ENCODE data around the gene PTDSS2. TPM values are rescaled to one million over a fixed set of nuclear protein-coding genes. Genes with fewer than 3 reads are reported as not detected.
"Not testable (repeated sequence)": the region's sequence is repeated elsewhere in the genome, so short reads cannot be mapped to it uniquely, and the experiment has no call there.

The PTDSS2 gene
- total RNA-seq, 1 donor from 2014 or later: 110 TPM

GRCh38 chr11:413120-414081 lies 36.7 kb upstream of the PTDSS2 start:
- no peak for DNase-seq (ENCODE audit: low read depth)

DNA sequence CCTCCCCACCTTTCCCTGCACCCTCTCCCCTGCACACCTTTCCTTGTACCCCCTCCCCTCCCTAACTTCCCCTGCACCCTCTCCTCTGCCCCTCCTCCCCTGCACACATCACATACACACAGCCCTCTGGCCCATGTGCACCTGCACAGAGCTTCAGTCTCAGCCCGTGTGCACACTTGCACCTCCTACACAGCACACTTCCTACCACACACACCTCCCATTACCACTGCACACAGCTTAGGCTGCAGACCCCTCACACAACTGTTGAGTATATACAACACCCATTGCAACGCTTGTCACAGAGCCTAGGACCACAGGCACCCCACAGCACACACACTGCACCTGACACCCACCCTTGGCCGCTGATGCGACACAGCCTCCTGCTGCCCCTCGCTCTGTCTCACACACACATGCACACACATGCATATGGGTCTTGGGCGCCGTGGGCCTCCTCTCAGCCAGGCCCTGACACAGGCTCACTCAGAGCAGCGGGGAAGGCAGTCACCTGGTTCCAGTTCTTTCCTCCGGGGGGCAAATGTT lies 35.7 kb upstream of the PTDSS2 start:
- DNase-seq (ENCODE audit: low read depth): no peak

GRCh38 chr11:415640-416041 lies 34.4 kb upstream of the PTDSS2 start:
- DNase-seq (ENCODE audit: low read depth): no peak

DNA sequence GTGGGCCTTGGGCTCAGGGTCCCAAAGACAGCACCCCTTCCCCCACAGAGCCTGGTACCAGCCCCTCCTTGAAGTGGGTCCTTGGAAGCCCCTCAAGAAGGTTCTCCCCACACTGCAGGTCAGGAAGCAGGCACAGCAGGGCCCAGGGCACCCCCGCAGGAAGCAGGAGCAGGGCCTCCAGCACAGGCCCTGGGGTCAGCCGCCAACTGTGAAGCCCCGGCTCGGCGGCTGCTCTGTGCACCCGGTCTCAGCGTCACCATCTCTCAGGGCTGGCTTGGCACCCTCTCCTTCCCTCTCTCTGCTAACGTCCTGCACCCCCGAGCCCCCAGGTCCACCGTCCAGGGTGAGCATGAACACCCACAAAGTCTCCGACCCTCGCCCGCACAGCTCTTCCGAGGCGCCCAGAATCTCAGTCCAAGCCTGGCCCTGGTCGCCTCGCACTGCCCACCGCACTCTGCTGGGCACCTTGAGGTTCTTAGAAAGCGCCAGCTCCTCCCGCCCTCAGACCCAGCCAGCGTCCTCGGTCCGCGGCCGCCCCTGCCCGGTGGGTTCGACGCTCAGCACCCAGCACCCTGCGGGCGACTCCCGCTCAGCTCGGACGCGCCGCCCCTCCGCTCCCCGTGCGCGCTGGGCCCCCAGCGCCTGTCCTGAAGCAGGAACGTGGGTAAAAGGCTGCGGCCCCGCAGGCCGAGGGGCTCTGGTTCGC lies 33.9 kb upstream of the PTDSS2 start:
- no peak for DNase-seq (ENCODE audit: low read depth)

- DNase-seq (ENCODE audit: low read depth): no peak
Observed at GRCh38 chr11:416757-417621, 33.1 kb upstream of the PTDSS2 start.

DNA sequence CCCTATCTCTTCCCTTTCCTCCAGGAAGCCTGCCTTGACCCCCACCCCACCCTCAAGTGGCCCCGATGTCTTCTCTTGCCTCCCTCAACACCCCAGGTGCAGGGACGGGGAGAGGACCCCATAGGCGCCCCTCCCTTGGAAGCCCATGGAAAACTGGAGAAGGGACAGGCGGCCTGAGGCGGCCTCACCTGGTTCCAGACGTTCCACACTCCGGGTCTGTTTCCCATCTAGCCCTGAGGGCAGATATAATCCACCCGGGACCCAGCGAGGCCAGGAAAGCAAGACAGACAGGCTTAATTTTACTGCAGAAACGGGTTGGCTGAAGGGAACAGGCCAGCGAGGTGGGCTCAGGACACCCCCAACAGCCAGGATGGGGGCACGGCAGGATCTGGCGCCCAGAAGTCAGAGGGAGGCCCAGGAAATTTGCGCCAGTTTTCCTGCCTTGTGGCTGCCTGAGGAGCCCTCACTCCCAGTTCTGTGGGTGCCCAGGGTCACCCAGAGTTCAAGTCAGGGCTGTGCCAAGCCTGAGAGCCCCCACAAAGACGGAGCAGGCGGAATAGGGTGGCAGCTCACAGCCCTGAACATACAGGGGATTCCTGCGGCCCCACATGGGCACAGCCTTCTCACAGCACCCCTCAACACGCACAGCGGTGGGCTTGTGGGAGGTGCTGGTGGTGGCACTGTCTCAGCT lies 32.3 kb upstream of the PTDSS2 start:
- no peak for DNase-seq (ENCODE audit: low read depth)

DNA sequence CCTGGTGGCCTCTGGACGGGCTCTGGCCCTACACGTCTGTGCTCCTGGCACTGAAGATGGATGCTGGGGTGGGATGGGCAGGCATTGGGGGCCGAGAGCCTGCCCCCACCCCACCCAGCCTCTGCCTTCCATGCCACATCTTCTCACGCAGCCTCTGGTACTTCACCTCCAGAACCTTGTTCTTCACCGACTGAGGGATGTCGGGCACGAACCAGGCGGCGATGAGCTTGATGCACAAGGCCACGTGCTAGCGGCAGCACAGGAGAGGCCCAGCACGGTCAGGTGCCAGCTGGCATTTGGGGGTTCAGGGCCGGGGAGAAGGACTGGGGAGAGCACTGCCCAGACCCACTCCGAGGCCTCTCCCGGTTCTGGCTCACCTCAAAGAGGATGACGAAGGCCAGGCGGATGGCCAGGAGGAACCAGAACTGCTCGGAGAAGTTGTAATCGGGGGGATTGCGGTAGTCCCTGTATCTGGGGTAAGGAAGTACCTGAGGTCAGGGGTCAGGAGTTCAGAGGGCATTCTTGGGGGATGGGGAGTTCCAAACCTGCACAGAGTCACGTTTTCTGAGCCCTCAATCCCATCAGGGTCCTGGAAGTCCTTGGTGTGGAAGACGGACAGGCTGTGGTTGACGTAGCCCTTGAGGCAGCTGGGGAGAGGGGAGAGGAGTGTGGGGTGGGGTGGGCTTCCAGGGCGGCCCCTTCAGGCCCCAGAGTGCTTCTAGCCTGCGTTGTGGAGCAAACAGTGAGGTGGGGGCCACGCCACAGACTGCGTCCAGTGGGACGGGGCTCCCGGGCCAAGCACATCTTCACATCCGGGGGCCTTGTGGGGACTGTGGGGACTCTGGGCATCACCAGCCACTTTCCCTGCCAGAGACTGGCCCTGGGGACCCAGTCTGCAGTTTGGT lies 31.5 kb upstream of the PTDSS2 start:
- no peak for DNase-seq (ENCODE audit: low read depth)

DNA sequence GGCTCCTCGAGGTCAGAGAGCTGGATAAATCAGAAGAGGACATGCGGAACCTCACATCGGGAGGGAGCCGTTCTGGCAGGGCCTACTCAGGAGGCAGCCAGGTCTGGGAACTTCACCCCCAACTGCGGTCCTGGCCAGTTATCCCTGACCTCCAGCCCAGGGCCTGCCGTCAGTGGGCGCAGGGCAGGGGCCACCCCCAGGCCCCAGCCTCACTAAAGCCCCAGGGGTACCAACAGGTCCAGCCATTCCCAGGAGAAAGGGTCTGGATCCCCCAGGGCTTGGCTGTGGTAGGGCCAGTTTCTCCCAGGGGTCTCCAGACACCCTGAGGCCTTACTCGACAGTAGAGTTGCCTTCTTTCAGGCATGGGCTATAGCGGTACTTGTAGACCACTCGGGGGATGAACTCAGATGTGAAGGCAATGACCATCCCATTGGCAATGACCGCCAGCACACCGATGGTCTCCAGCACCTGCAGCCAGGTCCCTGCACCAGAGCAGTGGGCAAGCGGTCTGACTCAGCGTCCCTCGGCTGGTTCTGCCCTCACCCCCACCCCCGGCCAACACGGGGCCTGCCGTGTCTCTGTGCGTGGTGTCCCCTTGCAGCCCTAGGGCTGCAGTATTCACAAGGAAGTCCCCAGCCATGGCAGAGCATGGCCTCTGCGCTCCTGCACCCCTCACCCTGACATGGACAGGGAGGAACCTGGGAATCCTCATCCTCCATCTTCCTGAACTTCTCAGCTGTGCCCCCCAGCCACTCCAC lies 30.7 kb upstream of the PTDSS2 start:
- DNase-seq (ENCODE audit: low read depth): no peak

- DNase-seq (ENCODE audit: low read depth): no peak
Observed at GRCh38 chr11:420054-420910, 29.8 kb upstream of the PTDSS2 start.

DNA sequence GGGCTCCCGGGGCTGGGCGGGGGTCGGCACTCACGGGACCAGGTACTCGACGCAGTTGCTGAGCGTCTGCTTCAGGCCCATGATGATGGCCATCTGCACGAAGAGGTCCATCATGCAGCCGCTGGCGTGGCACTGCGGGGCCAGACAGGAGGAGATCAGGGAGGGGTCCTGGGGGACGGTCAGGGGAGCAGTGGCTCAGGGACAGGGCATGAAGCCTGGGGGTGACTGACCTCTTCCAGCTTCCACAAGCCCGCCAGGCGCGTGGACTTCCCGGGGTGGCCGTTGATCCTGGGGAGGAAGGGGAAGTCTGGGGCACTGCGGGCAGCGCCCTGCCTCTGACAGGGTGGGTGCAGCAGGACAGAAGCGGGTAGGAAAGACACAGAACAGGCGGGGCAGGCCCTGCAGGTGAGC lies 29.2 kb upstream of the PTDSS2 start:
- no peak for DNase-seq (ENCODE audit: low read depth)

- no peak for DNase-seq (ENCODE audit: low read depth)
Observed at GRCh38 chr11:422249-422656, 27.8 kb upstream of the PTDSS2 start.

DNA sequence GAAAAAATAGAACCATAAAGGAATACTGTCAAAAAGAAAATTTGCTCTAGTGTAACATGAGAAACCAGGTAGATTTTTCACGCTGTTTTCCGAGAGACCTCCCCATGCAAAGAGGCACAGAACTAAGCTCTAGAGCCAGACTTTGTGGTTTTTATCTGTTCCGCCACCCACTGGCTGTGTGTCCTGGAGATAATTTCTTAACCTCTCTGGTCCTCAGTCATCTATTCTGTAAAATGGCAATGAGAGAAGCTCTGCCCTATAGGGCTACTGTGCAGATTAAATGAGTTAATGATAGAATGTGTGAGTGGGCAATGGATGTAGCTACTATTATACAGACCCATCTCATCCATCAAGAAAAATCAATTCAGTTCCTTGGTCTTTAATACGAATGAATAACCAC lies 25.8 kb upstream of the PTDSS2 start:
- no peak for DNase-seq (ENCODE audit: low read depth)

GRCh38 chr11:424766-425165 lies 25.3 kb upstream of the PTDSS2 start:
- DNase-seq (ENCODE audit: low read depth): not testable (repeated sequence)

DNA sequence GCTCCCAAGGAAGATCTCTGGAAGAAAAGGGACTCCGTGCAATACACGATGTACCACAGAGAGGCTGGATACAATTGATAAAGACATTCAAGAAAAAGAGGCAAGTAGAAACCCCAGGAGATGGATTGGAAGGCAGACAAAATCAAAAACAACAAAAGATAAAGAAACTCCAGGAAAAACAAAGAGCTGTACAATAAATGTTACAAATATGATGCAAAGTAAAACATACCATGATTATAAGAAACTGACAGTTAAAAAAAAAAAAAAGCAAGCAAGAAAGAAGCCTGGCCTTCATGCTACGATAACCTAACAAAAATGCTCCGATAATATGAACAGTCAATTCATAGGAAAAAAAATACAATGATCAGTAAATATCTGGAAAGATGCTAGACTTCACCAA lies 24.8 kb upstream of the PTDSS2 start:
- DNase-seq (ENCODE audit: low read depth): no peak

GRCh38 chr11:426851-427250 lies 23.2 kb upstream of the PTDSS2 start:
- DNase-seq (ENCODE audit: low read depth): no peak

- DNase-seq (ENCODE audit: low read depth): no peak
Observed at GRCh38 chr11:428295-428694, 21.8 kb upstream of the PTDSS2 start.

- DNase-seq (ENCODE audit: low read depth): no peak
Observed at GRCh38 chr11:429391-429790, 20.7 kb upstream of the PTDSS2 start.

DNA sequence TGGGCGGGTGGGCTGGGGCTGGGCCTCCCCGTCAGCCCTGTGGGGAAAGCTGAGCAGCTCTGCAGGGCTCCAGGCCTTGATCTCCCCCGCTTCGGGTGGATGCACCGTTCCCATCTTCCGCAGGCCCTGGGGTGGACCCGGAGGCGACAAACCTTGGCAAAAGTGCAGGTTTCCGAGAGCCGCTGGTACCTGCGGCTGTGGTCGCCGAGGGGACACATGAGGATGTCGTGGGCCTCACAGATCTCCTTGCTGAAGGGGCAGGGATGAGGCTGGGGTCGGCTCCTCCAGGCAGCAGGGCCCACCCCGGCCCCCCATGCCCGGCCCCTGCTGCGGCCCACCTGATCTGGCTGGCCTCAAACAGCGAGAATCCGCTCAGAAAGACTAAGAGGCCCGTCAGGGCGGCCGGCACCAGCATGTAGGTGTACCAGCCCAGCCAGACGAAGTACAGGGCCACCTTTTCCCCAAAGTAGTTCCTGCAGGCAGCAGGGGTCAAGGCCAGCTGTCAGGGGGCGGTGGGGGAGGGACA lies 20.1 kb upstream of the PTDSS2 start:
- no peak for DNase-seq (ENCODE audit: low read depth)
